Adrenal gland (tissue), 12 donors: Measurements from ENCODE around the gene OSCP1. TPM values are rescaled to one million over a fixed set of nuclear protein-coding genes. Genes with fewer than 3 reads are reported as not detected.

Experiments
- DNase-seq, 7 donors: peaks; one replicate each; pipeline ENCODE4 v3.0.0-alpha.2; 2019 to 2020
- H3K27ac ChIP-seq, 5 donors: fragments of 200-600 bp; sonication (generic) in 4 of 5; 1 replicate in 3 of 5; 2 replicates in 2 of 5; pipeline versions ENCODE4 v1.5.1 to v1.8.0; 2016 to 2020; ENCODE audit warnings: mild to moderate bottlenecking in 1 of 5
- H3K27me3 ChIP-seq: fragments of 200-600 bp; 2 replicates; pipeline ENCODE4 v1.8.0; 2021
- H3K36me3 ChIP-seq, 2 donors: fragments of 200-600 bp; replicated peaks in 1 of 2; 1 replicate in 1 of 2; 2 replicates in 1 of 2; pipeline versions ENCODE4 v1.5.1 to v1.8.0; 2018 to 2022
- H3K4me1 ChIP-seq, 2 donors: fragments of 200-600 bp; replicated peaks in 1 of 2; 1 replicate in 1 of 2; 2 replicates in 1 of 2; pipeline versions ENCODE4 v1.5.1 to v1.8.0; 2018 to 2021
- H3K4me3 ChIP-seq, 4 donors: fragments of 200-600 bp; sonication (generic) in 3 of 4; one replicate each; pipeline ENCODE4 v1.5.1; 2016 to 2018
- H3K9me3 ChIP-seq, 3 donors: fragments of 200-600 bp; sonication (generic) in 1 of 3; replicated peaks in 1 of 3; 1 replicate in 2 of 3; 2 replicates in 1 of 3; pipeline versions ENCODE4 v1.5.1 to v1.8.0; 2016 to 2021
- POLR2A ChIP-seq, 2 donors: fragments of 450-650 bp; IDR thresholded peaks; one replicate each; pipeline ENCODE4 v1.6.1; 2017; ENCODE audit warnings: antibody characterized with exemption in 2 of 2, mild to moderate bottlenecking in 2 of 2, moderate library complexity in 1 of 2
- WGBS, 4 donors: extraction: QIAGEN DNeasy Blood & Tissue Kit in 2 of 4; methylation state at CpG; one replicate each; pipeline versions ENCODE4 v1.1.5 to v1.1.7; 2013 to 2017; 5-methylcytosine and 5-hydroxymethylcytosine counted together
- intact Hi-C, 2 donors: fragments of 100-400 bp; cut with DNase I; formaldehyde crosslinking; loops; one replicate each; pipeline versions ENCODE4 v1.14.1 to v1.15.0; 2022 to 2023
- polyA plus RNA-seq, 3 donors: library from polyadenylated mRNA; stranded (reverse); fragments of 200-250 nt in 2 of 3; fragments of 350-450 nt in 1 of 3; fragmentation: Illumina TruSeq in 1 of 3; extraction: RNeasy Lipid Tissue Mini Kit (QIAGEN cat#74804) in 1 of 3; gene quantifications; one replicate each; pipeline ENCODE4 v1.2.3, GENCODE V29; 2013 to 2014
- total RNA-seq, 9 donors: library from RNA; depleted of rRNA in 4 of 9; stranded (reverse); fragments of >200 nt in 4 of 9; fragments of 120-200 nt in 1 of 9; fragmentation: NEBNext Ultra II Directional in 1 of 9; extraction: Animal tissue kit (Norgen Biotek cat#: 25700) in 1 of 9; gene quantifications; one replicate each; pipeline versions ENCODE4 v1.1.0 to v1.2.4, GENCODE V29; 2013 to 2023
- TF ChIP-seq, protein P1 (sequence below), 6 experiments: fragments of 450-650 bp in 4 of 6; fragments of 200-600 bp in 2 of 6; sonication (generic) in 1 of 6; IDR thresholded peaks; 1 replicate in 5 of 6; 2 replicates in 1 of 6; pipeline versions ENCODE4 v1.5.1 to v1.8.0; 2016 to 2021; ENCODE audit warnings: antibody characterized with exemption in 6 of 6, mild to moderate bottlenecking in 2 of 6, moderate library complexity in 1 of 6
- donor health status: healthy with polysubstance abuse.
- donor health status: Bipolar disorder and iron deficiency.
- donor health status: DM: yes; HTN: yes; CAD: no.
- donor health status: DM: no; HTN: no; CAD: no.
- donor health status: DM: no; HTN: no; CAD: no.
- donor health status: DM: yes; HTN: yes; CAD: no.

Gene OSCP1
- total and polyA plus RNA-seq, 12 donors: 5.5 to 29.9 (median 11.6) TPM

DNA sequence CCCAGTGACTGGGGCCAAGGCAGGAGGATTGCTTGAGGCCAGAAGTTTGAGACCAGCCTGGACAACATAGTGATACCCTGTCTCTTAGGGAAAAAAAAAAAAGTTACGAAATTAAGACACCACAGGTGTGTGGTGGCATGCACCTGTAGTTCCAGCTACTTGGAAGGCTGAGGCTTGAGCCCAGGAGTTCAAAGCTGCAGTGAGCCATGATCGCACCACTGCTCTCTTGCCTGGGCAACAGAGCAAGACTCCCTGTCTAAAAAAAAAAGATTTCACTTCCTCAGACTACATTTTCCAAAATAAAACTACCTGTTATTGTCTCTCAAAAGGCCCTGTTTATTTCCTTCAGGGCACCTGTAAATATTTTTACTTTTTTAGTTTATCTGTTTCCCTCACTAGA lies 59.8 kb downstream of the OSCP1 start:
- 83 to 92% (median 89%) methylated on average over 2 of the region's 2 CpGs for WGBS, 4 donors

DNA sequence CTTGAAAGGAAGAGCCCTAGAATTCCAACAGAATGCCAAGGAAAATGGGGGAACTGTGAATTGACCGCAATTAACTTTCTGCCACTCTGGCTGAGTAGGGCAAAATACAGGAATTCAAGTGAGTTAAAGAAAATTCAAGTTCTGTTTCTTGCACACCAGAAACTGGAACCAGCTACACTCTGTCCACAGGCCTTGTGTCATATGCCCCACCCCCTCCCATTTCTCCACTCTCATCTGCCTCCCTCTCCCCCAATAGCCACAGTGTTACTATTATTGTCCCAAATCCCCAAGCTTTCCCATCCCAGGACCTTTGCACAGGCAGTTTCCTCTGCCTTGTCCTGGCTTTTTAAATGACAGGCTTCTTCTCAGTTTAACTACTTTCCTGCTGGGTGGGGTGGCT lies 60.3 kb downstream of the OSCP1 start:
- Histone ChIP-seq H3K27ac (peak overlapping the region in 1 of 5 donors; percentile 30), H3K27me3 (no peaks in the 10 kb centered on the region)

More for the DNA sequence above, 59.8 kb downstream of the OSCP1 start:
- peaks cover 0 to 35% of the 10 kb centered on the region in 2 donors for H3K36me3 ChIP-seq
- no peaks in the 10 kb centered on the region for H3K27me3 ChIP-seq
- no peak overlapping the region for H3K4me3 ChIP-seq
- intact Hi-C loops: loop anchor here in 1 of 2 donors (10.0 kb wide), 1 partner anchor 246 kb away; the partner anchor contains the start of gene TRAPPC3
- peaks cover 12 to 21% of the 10 kb centered on the region in 2 donors for H3K4me1 ChIP-seq
- no peak for DNase-seq
- H3K9me3 ChIP-seq: no peaks in the 10 kb centered on the region
- TF ChIP-seq, protein P1, sequence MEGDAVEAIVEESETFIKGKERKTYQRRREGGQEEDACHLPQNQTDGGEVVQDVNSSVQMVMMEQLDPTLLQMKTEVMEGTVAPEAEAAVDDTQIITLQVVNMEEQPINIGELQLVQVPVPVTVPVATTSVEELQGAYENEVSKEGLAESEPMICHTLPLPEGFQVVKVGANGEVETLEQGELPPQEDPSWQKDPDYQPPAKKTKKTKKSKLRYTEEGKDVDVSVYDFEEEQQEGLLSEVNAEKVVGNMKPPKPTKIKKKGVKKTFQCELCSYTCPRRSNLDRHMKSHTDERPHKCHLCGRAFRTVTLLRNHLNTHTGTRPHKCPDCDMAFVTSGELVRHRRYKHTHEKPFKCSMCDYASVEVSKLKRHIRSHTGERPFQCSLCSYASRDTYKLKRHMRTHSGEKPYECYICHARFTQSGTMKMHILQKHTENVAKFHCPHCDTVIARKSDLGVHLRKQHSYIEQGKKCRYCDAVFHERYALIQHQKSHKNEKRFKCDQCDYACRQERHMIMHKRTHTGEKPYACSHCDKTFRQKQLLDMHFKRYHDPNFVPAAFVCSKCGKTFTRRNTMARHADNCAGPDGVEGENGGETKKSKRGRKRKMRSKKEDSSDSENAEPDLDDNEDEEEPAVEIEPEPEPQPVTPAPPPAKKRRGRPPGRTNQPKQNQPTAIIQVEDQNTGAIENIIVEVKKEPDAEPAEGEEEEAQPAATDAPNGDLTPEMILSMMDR (IDR thresholded peaks at IDR 0.05): no peak
- TF ChIP-seq POLR2A (IDR thresholded peaks at IDR 0.05): no peak
- H3K27ac ChIP-seq: no peak overlapping the region

DNA sequence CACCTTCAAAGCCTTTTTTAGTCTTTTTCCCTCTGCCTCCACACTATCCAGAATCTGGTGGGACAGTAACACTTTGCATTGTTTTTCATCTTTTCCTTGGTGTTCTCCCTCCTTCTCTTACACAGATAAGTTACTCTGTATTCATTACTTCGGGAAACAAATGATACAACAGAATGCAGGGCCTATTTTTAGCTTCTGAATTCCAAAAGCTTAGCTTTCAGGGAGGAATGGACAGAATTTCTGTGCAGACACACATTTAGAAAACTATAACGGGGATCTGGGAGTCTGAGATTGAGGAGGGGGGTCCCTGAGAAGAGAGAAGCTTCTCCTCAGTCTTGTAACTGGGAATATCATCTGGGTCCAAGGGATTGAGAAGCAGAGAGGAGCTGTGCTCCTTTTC lies 61.0 kb downstream of the OSCP1 start:
- peaks cover 0 to 34% of the 10 kb centered on the region in 2 donors for H3K36me3 ChIP-seq

More for the DNA sequence above, 60.3 kb downstream of the OSCP1 start:
- Histone ChIP-seq H3K4me1 (peaks cover 13 to 18% of the 10 kb centered on the region in 2 donors), H3K4me3 (no peak overlapping the region), H3K36me3 (peaks cover 0 to 35% of the 10 kb centered on the region in 2 donors), H3K9me3 (no peaks in the 10 kb centered on the region)
- intact Hi-C loops: loop anchor here in 1 of 2 donors (10.0 kb wide), 1 partner anchor 245 kb away; the partner anchor contains the start of gene TRAPPC3
- 81 to 87% (median 84%) methylated on average over 1 of the region's 1 CpG for WGBS, 4 donors
- no peak for TF ChIP-seq POLR2A (IDR thresholded peaks at IDR 0.05)
- TF ChIP-seq, protein P1 (IDR thresholded peaks at IDR 0.05): no peak
- no peak for DNase-seq

DNA sequence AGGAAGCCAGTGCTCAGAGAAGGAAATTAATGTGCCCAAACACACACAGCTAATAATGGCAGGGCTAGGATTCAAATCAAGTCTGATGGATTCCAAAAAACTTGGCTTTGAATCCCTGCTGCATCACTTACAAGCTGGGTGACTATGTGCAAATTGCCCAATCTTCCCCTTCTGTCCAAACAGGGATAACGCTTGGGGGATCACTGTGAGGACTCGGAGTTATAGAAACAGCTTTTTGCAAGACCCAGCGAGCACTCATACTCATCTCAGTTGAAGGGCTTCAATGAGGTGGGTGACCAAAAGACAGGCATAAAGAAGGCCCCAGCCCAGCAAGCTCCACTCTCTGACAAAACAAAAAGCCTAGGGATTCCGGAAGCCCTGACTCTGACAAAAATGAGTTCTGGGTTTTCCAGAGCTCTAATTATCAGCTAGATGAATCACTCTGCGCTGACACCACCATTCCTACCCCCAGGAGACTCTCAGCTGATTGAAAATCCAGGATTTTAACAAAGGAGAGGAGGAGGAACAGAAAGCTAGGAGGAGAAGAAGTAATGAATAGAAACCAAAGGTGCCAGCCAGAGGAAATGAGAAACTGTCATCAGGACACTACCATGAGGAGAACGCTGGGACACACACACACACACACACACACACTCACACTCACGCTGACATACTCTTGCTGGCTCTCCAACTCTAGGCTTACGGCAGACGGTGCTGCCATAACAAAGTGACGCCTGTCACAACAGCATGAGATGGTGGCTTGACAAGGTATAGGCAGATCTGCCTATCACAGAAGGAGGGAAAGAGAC lies 62.9 kb downstream of the OSCP1 start:
- WGBS, 4 donors: 67 to 72% (median 69%) methylated on average over 10 of the region's 10 CpGs
- H3K27me3 ChIP-seq: no peaks in the 10 kb centered on the region
- H3K4me1 ChIP-seq: peaks cover 27 to 40% of the 10 kb centered on the region in 2 donors
- DNase-seq: peak in 2 of 7 donors; percentile 40 to 49
- H3K27ac ChIP-seq: peak overlapping the region; percentile 87 to 98 (median 95)
- peak overlapping the region in 1 of 4 donors; percentile 99 for H3K4me3 ChIP-seq
- intact Hi-C loops: no loop called here
- no peak for TF ChIP-seq POLR2A (IDR thresholded peaks at IDR 0.05)
- TF ChIP-seq, protein P1 (IDR thresholded peaks at IDR 0.05): no peak
- peaks cover 0 to 15% of the 10 kb centered on the region in 2 donors for H3K36me3 ChIP-seq
- H3K9me3 ChIP-seq: no peaks in the 10 kb centered on the region

More for the DNA sequence above, 61.0 kb downstream of the OSCP1 start:
- intact Hi-C loops: no loop called here
- Histone ChIP-seq H3K4me3 (no peak overlapping the region), H3K27me3 (no peaks in the 10 kb centered on the region), H3K27ac (no peak overlapping the region), H3K9me3 (no peaks in the 10 kb centered on the region), H3K4me1 (peaks cover 19 to 24% of the 10 kb centered on the region in 2 donors)
- DNase-seq: no peak
- WGBS, 4 donors: 74 to 92% (median 81%) methylated on average over 2 of the region's 2 CpGs
- TF ChIP-seq POLR2A (IDR thresholded peaks at IDR 0.05): no peak
